HCT116 (cell line): Measurements from ENCODE around the gene UCP1.

ENCODE experiments used
- CTCF ChIP-seq, 3 experiments: fragments of 200-600 bp in 1 of 3; sonication (generic) in 1 of 3; IDR thresholded peaks in 2 of 3; conservative IDR thresholded peaks in 1 of 3; 2 replicates each; pipeline ENCODE4 v1.5.1; 2012 to 2017; ENCODE audit warnings: low read depth in 2 of 3, low read length in 2 of 3, antibody characterized with exemption in 1 of 3, borderline replicate concordance in 1 of 3, control low read depth in 1 of 3, mild to moderate bottlenecking in 1 of 3, mixed read lengths in 1 of 3, mixed run types in 1 of 3, moderate library complexity in 1 of 3; ENCODE audit not compliant: insufficient read depth in 1 of 3
- EGR1 ChIP-seq: IDR thresholded peaks from 2 replicates; pipeline ENCODE4 v1.6.1; 2012; ENCODE audit warnings: low read depth
- EZH2 ChIP-seq: fragments of 200-600 bp; sonication (generic); IDR thresholded peaks from 2 replicates; pipeline ENCODE4 v1.6.1; 2017; ENCODE audit warnings: antibody characterized with exemption, mixed run types
- POLR2AphosphoS5 ChIP-seq: IDR thresholded peaks from 2 replicates; pipeline ENCODE4 v1.6.1; 2011; ENCODE audit warnings: mild to moderate bottlenecking, low read depth, low read length, moderate library complexity
- SIN3A ChIP-seq: IDR thresholded peaks from 2 replicates; pipeline ENCODE4 v1.6.1; 2012; ENCODE audit warnings: low read depth
- YY1 ChIP-seq: IDR thresholded peaks from 2 replicates; pipeline ENCODE4 v1.6.1; 2011; ENCODE audit warnings: low read length, low read depth, moderate library complexity, mild to moderate bottlenecking; ENCODE audit not compliant: insufficient replicate concordance; ENCODE audit errors: extremely low read depth
- TF ChIP-seq, protein P1 (sequence below): IDR thresholded peaks from 2 replicates; pipeline ENCODE4 v1.6.1; 2011; ENCODE audit warnings: mild to moderate bottlenecking, low read length, moderate library complexity; ENCODE audit not compliant: insufficient replicate concordance; ENCODE audit errors: extremely low read depth

- no peak for TF ChIP-seq POLR2AphosphoS5
- TF ChIP-seq, protein P1, sequence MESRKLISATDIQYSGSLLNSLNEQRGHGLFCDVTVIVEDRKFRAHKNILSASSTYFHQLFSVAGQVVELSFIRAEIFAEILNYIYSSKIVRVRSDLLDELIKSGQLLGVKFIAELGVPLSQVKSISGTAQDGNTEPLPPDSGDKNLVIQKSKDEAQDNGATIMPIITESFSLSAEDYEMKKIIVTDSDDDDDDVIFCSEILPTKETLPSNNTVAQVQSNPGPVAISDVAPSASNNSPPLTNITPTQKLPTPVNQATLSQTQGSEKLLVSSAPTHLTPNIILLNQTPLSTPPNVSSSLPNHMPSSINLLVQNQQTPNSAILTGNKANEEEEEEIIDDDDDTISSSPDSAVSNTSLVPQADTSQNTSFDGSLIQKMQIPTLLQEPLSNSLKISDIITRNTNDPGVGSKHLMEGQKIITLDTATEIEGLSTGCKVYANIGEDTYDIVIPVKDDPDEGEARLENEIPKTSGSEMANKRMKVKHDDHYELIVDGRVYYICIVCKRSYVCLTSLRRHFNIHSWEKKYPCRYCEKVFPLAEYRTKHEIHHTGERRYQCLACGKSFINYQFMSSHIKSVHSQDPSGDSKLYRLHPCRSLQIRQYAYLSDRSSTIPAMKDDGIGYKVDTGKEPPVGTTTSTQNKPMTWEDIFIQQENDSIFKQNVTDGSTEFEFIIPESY = no peak
- no peak for TF ChIP-seq SIN3A
- TF ChIP-seq EGR1 = no peak
- TF ChIP-seq CTCF (IDR thresholded peaks at IDR 0.05 in 2 of 3, conservative IDR thresholded peaks at IDR 0.05 in 1 of 3; ENCODE audit: borderline replicate concordance in 1 of 3, insufficient read depth in 1 of 3, low read depth in 2 of 3, low read length in 2 of 3) = no peak
- TF ChIP-seq EZH2 = no peak
- no peak for TF ChIP-seq YY1
These were observed 12.2 kb downstream of the UCP1 start for GRCh38 chr4:140556372-140557085.
